NOMO-1 treated with dmso at 0.1 percent for 144 hours (cell line): ENCODE measurements around the gene JAG2.

Source experiments
- DNase-seq: peaks from one replicate; lab custom pipeline; 2025; ENCODE audit not compliant: unreplicated experiment; lab: John Stamatoyannopoulos, UW

JAG2 gene

DNA sequence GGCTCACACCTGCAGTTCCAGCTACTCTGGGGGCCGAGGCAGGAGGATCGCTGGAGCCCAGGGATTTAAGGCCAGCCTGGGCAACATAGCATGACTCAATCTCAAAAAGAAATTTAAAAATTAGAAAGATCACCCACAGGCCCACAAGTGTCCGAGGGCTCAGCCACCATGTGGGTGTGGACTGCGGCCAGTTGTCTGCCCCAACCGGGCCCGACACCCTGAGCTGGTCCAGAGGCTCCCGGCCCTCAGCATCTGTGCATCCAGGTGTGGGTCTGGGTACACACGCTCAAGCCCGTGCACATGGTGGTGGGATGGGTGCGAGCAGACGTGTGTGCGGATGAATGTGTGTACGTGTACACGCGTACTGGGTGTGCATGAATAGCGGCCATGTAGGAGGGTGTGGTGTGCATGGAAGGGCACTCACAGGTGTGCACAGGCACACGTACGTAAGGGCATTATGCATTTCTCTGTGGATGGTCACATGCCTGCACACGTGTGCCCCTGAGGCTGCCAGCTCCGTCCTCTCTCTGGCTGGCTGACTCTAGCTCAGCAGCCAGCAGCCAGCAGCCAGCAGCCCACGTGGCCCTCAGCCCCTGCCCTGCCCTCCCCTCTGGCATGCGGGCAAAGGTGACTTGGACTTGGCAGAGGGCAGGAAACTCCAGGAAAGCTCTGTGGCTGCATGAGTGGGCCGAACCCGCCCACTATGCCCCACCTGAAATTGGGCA is 35.8 kb upstream of the JAG2 start:
- DNase-seq: no peak

DNA sequence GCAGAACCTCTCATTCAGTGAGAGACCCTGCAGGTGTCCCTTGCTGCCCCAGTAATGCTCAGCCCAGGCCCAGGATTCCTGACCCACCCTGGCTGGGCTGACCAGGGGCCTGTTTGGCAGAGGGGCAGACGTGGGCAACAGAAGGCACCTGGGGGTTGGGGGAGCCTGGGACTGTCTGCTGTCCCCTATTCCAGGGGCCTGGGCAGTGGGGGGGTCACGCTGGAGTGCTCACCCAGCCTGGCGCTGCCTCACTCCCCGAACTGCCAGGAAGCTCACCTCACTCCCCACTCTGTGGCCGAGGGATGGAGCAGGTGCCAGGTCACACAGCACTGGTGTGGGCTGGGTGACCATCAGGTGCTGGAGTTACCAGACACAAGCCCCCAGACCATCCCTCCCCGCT is 35.1 kb upstream of the JAG2 start:
- no peak for DNase-seq

DNA sequence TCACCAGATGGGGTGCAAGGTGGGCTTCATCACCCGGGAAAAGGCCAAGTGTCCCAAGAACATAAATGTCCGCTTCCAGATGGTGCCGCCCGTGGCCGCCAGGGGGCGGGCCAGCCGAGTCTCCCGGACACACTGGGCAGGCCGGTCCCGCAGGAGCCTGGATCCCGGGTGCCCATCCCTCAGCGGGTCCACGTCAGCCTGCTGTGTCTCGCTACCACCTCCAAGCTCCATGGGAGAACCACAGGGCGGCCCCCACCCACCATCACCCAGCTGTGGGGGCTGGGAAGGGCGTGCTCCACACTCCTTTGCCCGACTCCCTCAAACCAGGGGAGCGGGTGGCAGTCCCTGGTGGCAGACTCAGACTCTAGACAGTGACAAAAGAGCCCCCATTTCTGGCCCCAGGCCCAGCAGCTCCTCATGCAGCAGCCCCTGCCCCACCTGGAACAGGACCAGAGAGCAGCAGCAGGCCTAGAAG is 34.5 kb upstream of the JAG2 start:
- DNase-seq: no peak

DNA sequence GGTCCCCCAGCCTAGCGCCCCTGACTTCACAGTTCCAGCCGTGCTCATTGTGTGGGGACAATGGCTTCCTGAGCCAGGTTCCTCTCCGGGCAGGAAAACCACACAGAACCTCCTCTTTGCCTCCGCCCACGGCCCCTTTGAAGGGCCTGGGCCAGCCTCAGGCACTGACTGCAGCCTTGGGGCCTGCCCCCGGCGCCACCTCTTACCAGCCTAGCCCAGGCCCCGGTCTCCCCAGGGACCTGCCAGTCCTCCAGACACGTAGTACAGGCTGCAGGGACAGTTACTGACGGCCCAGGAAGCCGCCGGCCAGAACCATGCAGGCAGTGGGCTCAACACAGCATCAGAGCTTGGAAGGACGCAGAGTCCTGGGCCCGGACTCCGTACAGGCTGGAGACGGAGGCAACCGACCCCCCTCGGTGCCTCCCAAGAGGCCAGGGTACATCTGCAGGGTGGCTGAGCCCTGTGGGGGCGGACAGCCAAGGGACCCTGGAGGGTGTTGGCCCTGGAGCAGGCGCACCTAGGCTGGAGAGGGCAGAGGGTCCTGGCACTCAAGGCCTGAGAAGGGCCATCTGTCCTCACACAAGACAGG is 33.4 kb upstream of the JAG2 start:
- peak; percentile 71 for DNase-seq

DNA sequence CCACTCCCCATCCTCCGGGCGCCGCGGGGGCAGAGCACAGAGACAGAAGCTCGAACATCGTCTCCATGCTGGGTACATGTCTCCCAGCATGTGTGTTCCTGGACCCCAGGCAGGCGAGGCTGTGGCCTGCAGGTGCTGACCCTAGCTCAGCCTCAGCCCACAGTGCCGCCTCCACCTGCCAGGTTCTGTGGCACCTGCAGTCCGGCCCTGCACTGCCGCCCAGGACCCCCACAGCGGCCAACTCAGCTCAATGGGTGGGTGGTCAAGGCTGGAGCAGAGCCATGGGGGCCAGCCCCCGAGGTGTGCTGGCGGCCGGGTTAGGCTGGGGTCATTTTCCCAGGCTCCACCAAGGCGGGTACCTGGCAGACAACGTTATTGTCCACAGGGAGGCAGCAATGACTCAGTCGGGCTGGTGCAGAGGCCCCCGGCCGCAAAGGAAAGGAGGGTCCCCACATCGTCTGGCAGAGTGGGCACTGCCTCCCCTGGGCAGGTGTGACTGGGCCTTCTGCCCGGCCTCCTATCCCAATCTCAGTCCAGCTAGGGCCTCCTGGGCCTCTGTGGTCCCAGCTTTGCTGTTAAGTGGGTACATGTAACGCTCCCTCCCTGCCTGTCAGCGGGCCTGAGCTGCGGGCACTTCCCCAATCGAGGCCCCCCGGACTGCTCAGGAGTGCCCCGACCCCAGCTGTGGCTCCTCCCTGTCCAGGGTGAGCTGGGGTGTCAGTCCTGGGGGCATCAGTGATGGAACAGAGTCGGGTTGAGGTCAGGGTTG is 32.8 kb upstream of the JAG2 start:
- DNase-seq: peak; percentile 71

DNA sequence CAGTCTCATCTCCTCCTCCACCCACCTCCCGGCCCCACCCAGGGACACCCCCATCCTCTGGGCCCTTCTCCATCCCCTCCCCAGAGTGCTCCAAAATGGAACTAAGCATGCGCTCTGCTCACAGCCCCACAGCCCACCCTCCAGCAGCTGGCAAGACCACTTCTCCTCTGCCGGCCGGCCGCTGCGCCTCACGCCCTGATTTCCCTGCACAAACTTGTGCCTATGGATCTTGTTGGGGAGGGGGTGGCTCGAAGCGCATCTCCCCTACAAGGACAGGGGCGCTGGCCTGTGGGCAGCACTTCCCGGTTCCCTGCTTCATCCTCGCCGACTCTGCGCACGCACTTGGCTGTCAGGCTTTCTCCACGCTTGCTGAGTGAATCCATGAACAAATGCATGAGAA is 32.1 kb upstream of the JAG2 start:
- DNase-seq: no peak

DNA sequence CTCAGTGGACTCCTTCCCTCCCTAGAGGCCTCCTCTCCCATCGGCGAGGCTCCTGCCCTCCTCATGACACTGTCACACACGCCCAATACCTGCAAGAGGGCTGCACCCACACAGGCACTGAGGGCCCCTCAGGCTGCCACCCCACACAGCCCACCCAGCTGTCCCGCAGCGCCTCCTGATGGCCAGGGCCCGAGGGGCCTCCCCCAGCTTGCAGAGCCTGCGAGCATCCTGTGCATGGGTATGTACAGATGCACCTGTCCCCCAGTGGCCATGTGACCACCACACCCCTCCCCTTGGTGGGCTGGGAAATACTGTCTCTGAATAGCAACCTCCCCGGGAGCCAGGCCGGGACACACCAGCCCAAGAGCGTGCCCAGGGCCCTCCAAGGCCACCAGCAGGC is 31.5 kb upstream of the JAG2 start:
- no peak for DNase-seq

DNA sequence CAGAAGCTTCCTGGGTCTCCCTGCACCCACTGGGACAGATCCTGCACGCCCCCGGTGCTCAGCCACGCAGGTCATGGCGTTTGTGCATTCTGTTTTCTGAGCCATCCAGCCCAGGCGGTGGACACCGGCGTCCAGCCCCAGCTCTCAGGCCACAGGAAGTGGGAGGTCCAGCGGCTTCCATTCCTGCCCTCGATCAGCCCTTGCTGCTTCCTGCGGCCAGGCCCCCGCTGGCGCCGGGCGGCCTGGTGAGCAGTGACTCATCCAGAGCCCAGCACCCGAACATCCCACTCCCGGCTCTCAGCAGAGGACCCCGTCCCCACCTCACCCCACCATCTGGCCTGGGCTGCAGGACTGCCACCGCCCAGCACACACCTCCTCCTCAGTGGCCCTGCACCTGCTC is 30.5 kb upstream of the JAG2 start:
- DNase-seq: no peak

DNA sequence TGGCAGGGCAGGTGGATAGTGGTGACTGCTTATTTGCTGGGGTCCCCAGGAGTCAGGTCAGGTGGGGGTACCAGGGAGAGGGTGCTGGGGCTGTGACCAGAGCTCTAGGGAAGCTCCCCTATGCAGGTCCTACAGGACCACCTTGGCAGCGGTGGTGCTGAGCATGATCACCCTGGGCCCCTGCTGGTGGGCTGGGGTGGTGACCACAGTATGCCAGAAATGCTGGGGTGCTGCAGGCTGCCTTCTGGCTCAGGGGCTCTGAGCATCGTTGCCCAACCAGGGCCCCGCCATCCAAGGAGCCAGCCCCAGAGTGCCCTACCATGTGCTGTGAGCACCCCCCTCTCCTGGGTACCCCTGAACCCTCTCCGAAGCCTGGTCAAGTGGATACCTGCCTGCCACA is 30.0 kb upstream of the JAG2 start:
- no peak for DNase-seq

DNA sequence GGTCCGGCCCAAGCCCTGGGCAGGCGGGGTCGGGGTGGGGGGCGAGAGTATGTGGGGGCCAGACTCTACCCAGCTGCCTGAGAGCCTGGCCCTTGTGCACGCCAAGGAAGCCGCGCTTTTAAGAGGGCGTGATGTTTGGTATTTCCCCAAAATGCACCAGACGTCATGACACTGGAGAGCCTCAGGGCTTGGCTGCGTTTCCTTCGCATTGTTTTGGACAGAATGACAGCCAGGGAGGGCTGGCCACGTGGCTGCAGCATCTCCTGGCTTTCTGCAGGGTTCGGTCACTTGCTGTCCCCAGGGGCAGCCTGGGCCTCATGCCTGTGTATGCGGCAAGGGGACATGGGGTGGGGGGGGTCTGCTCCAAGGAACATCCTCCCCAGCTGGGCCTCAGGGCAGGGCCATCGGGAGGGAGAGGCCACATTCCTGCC is 28.6 kb upstream of the JAG2 start:
- DNase-seq: no peak

DNA sequence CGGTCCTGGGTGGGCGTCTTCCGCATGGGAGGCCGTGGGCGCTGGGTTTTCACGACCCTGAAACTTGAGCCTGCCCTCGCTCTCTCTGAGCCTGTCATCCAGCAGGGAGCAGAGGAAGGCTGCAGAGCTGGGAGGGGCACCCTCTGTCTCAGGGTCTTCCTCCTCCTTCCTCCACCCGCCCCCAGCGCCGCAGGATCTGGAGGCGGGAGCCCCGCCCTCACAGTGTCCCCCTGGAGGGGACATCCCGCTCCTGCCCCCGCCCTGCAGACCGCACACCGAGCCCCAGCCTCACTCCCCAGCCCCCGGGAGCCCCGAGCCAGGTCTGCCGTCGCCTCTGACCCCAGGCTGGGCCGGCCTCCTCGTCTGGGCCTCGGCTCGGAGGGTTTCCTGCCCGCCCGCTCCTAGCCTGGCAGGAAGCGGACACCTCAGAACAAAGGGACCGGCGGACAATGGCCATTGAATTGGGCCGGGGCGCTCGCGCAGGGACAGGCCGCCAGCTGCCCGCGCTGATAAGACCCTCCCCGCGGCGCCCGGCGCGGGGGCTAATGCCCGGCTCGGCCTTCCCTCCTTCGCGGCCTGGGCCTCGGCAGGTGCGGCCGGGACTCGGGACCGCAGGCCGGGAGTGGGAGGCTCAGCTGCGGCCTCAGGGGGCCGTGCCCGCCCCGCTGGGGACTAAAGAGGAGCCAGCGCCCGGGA is 27.8 kb upstream of the JAG2 start:
- DNase-seq: no peak

DNA sequence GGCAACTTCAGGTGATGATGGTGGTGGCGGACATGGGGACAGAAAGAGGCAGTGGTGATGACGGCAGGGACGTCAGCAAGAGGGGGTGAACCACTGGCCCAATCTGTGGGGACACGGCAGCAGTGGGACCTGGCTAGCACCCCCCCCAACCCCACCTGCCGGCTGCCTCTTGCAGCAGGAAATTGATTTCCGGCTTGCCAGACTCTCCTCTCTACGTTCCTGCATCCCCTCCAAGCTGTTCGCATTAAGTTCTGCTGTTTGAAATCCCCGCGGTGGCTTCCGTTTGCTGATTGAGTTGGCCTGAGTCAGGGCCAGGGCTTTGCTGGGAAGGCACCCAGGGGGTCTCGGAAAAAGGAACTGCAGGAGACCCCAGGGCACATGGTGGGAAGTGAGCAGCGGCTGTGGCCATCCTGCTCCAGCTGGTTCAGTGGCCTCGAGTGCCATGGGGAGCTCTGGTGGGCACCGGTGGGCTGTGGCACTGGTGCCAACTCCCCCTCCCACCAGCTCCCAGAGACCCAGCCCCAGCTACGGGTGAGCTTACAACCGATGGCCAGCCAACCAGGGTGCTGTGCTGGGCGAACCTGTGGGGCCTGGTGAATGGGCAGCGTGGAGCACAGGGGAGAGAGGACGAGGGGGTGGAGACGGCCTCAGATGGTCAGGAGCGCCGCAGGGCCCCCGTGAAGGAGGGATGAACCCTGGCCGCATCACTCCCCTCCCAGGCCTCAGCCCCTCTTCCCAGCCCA is 27.1 kb upstream of the JAG2 start:
- no peak for DNase-seq

DNA sequence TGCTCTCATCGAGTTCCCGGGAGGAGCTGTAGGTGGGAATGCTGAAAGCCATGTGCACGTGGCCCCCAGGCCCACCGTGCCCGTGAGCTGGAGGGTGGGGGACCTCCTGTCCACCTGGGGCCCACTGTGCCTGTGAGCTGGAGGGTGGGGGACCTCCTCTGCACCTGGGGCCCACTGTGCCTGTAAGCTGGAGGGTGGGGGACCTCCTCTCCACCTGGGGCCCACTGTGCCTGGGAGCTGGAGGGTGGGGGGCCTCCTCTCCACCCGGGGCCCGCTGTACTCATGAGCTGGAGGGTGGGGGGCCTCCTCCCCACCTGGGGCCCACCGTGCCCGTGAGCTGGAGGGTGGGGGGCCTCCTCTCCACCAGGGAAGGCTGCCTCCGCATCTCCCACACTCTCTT is 26.5 kb upstream of the JAG2 start:
- DNase-seq: no peak

DNA sequence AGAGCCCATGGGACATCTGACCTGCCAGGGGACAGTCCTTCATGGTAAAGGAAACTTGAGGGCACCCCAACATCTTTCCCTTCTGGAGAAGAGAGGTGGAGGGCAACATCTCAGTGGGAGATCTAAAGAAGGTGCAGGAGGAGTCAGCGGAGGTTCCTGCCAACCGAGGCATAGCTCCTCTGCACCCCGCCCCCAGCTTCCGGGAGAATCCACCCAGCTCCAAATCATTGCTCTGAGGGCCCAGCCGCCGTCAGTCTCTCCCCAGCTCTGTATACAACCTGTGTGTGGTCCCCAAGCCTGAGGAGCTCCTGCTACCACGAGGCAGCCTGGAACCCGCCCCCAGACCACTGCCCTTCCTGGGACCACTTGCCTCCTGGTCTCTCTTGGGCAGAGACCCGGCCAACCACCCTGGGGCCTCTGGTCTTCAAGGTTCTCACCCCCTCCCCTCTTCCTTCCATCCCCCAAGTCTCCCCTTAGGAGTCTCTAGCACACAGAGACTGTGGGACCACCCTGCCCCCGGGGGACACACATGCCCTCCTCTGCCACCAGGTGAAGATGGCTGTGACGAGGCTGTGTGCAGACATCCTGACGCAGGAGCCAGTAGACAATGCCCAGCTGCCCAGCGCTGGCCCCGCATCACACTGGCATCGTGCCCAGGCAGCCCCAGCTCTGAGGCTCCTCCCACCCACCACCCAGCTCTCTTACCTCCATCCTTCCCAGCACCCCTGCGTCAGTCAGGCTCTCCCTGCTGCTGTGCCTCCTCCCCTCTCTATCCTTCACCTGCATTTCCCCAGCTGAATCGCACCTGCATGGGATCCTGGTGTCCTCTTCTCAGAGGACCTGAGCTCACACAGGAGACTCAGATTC is 25.6 kb upstream of the JAG2 start:
- no peak for DNase-seq

DNA sequence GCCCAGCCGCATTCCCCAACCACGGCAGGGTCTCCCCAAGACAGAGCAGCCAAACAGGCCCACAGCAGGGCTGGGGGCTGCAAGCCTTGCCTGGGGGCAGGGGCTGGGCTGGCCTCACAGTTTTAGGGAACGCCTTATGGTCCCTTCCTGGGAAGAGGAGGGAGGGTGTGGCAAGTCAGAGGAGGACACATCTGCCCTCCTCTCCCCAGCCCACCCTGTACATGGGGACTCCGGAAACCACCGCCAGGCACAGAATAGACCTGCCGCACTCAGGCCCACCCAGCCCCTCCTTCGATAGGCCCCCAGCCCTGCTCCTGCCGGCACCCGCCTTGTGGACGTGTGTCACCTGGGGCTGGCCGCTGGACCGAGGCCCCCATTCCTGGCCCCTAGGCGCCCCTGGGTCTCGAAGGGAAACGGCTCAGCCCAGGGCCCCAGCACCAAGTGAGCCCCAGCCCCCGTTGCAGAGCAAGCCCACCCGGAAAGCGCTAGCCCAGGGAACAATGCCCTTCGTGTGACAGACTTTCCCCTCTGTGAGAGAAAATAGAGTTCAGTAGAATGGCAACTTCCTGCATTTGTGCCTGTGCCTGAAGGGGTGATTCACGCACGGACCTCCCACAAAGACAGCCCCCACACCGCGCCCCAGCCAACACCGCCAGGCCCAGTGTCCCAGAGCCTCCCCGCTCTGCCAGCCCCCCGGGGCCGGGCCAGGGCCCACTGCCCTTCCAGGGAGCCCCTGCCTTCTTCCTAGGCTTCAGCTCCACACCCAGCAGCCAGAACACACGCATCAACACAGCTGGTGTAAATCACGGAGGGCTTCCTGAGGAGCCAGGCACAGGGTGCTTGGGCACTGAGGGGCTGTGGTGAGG is 24.5 kb upstream of the JAG2 start:
- no peak for DNase-seq

DNA sequence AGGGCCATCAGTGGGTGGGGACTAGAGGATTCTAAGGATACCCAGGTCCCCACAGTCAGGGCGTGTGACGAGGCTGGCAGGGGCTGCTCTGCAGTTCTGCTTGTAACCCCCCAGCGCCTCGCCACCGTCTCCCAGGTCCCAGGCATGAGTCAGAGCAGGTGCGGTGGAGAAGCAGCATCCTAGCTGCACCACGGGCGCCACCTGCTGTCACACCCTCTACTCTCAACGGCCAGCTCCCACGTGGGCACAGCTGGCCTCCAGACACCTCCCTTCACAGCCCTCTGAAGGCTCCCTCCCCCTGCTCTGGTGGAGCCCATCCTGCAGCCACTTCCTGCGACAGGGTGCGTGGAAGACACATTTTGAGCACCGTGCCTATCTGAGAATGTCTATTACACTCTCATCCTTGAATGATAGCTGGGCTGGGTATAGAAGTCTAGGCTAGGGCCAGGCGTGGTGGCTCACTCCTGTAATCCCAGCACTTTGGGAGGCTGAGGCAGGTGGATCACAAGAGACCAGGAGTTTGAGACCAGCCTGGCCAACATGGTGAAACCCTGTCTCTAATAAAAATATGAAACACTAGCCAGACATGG is 19.5 kb upstream of the JAG2 start:
- DNase-seq: no peak

DNA sequence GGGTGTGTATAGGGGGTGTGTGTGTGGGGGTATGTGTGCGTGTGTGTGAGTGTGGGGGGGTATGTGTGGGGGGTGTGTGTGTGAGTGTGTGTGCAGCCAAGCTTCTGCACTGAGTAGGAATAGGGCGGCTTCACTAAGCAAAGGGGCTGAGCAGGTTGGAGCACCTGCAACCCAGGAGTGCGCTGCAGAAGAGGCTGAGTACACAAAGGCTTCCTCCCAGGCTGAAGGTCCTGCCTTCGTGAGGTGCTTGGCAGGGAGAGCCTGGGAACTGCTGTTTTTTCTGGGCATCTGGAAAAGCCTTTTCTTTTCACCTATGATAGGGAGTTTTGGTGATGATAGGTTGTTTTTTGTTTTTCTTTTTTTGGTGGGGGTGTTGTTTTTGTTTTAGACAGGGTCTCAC is 18.5 kb upstream of the JAG2 start:
- DNase-seq: no peak

DNA sequence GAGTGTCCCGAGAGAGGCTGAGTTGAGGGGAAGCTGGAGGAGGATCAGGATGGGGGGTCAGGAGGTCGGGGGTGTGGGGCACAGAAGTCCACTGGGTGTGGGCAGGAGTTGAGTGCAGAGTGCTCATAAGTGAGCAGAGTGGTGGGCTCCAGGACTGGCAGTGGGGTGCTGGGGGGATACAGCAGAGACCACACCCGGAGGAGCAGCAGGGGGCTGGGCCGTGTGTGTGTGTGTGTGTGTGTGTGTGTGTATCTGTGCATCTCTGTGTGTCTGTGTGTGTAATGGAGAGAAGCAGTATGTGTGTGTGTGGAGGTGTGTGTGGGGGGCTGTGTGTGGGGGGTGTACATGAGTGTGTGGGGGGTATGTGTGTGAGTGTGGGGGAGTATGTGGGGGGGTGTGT is 17.4 kb upstream of the JAG2 start:
- DNase-seq: no peak

DNA sequence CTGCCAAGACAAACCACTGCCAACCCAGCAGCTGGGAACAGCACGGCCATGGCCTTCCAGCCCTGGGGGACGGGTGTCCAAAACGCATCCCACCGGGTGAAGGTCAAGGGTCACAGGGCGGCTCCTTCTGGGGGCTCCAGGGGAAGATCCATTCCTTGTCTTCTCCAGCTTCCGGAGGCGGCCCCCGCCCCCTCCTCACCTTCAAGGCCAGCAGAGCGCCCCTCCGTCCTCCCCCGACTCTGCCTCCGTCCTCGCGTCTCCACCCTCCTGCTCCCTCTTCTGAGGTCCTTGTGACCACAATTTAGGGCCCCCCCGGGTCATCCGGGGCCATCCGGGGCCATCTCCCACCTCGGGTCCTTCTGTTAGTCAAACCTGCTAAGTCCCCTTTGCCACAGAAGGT is 16.4 kb upstream of the JAG2 start:
- no peak for DNase-seq
